Measurements from ENCODE around the gene ACOT11.
A peak's percentile ranks its signal among the peaks of the same experiment; 100 is the strongest.

Gene ACOT11

GRCh38 chr1:54597455-54598030 is 49.5 kb downstream of the ACOT11 start:
- TF ChIP-seq CEBPB (IDR thresholded peaks at IDR 0.05): no peak
- TF ChIP-seq MAX (IDR thresholded peaks at IDR 0.05): no peak
- TF ChIP-seq TCF12 (IDR thresholded peaks at IDR 0.05; ENCODE audit: low read depth): no peak
- no peak for TF ChIP-seq EP300 (IDR thresholded peaks at IDR 0.05; ENCODE audit: borderline replicate concordance)
- no peak for TF ChIP-seq TAF1 (IDR thresholded peaks at IDR 0.05; ENCODE audit: low read depth)
- TF ChIP-seq YY1 (IDR thresholded peaks at IDR 0.05; ENCODE audit: low read depth): no peak
- TF ChIP-seq USF1 (IDR thresholded peaks at IDR 0.05): no peak
- TF ChIP-seq NFIC (IDR thresholded peaks at IDR 0.05): no peak
- no peak for TF ChIP-seq TEAD4 (IDR thresholded peaks at IDR 0.05)
- TF ChIP-seq EGR1 (IDR thresholded peaks at IDR 0.05): no peak
- no peak for TF ChIP-seq REST (IDR thresholded peaks at IDR 0.05; ENCODE audit: low read depth)
- no peak for TF ChIP-seq ZBTB7A (IDR thresholded peaks at IDR 0.05; ENCODE audit: low read depth)
- no peak for TF ChIP-seq CREB1 (IDR thresholded peaks at IDR 0.05; ENCODE audit: low read depth)
- TF ChIP-seq FOXM1 (IDR thresholded peaks at IDR 0.05; ENCODE audit: borderline replicate concordance, low read depth): no peak
- TF ChIP-seq RAD21 (IDR thresholded peaks at IDR 0.05; ENCODE audit: low read depth): no peak

GRCh38 chr1:54599211-54599823 is 51.3 kb downstream of the ACOT11 start:
- TF ChIP-seq EGR1 (IDR thresholded peaks at IDR 0.05): no peak
- no peak for TF ChIP-seq YY1 (IDR thresholded peaks at IDR 0.05; ENCODE audit: low read depth)
- no peak for TF ChIP-seq USF1 (IDR thresholded peaks at IDR 0.05)
- TF ChIP-seq RAD21 (IDR thresholded peaks at IDR 0.05; ENCODE audit: low read depth): no peak
- no peak for TF ChIP-seq TCF12 (IDR thresholded peaks at IDR 0.05; ENCODE audit: low read depth)
- no peak for TF ChIP-seq CREB1 (IDR thresholded peaks at IDR 0.05; ENCODE audit: low read depth)
- no peak for TF ChIP-seq NFIC (IDR thresholded peaks at IDR 0.05)

- TF ChIP-seq TEAD4 (IDR thresholded peaks at IDR 0.05) (0 out of 2 replicates have a peak, but pooled peaks have one; percentile 18), RAD21 (IDR thresholded peaks at IDR 0.05; ENCODE audit: low read depth) (no peak)
These were observed 53.1 kb downstream of the ACOT11 start for GRCh38 chr1:54600947-54601721.

DNA sequence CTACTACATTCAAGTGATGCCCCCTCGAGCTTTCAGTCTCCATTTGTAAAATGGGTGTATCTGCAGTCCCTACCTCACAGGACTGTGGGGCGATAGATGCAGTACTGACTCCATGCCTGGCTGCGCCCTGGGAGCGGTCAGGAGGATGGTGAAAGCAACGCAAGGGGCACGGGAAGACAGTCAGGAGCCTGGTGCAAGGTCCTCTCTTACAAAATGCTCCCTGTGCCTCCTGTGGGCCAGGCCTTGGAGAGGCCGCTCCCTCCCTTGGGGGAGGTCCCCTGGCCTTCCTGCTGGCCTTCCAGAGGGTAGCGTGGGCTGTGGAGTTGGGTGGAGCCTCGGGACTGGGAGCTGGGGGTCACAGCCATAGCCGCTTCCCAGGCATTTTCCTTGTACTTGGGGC is 53.7 kb downstream of the ACOT11 start:
- no peak for TF ChIP-seq TEAD4 (IDR thresholded peaks at IDR 0.05)
- TF ChIP-seq REST (IDR thresholded peaks at IDR 0.05; ENCODE audit: low read depth): no peak
- no peak for TF ChIP-seq TAF1 (IDR thresholded peaks at IDR 0.05; ENCODE audit: low read depth)
- no peak for TF ChIP-seq NFIC (IDR thresholded peaks at IDR 0.05)

GRCh38 chr1:54602554-54602953 is 54.5 kb downstream of the ACOT11 start:
- TF ChIP-seq FOXM1 (IDR thresholded peaks at IDR 0.05; ENCODE audit: borderline replicate concordance, low read depth) (no peak), EGR1 (IDR thresholded peaks at IDR 0.05) (no peak), EP300 (IDR thresholded peaks at IDR 0.05; ENCODE audit: borderline replicate concordance) (no peak), MAX (IDR thresholded peaks at IDR 0.05) (no peak), REST (IDR thresholded peaks at IDR 0.05; ENCODE audit: low read depth) (no peak), TEAD4 (IDR thresholded peaks at IDR 0.05) (no peak), TAF1 (IDR thresholded peaks at IDR 0.05; ENCODE audit: low read depth) (no peak), TCF12 (IDR thresholded peaks at IDR 0.05; ENCODE audit: low read depth) (no peak), CREB1 (IDR thresholded peaks at IDR 0.05; ENCODE audit: low read depth) (no peak), YY1 (IDR thresholded peaks at IDR 0.05; ENCODE audit: low read depth) (no peak), RAD21 (IDR thresholded peaks at IDR 0.05; ENCODE audit: low read depth) (no peak)
